Cortex of kidney (tissue), 1 donor: ENCODE measurements around the gene WDFY3.
"Not testable (repeated sequence)": the region's sequence is repeated elsewhere in the genome, so short reads cannot be mapped to it uniquely, and the experiment has no call there.

ENCODE experiments used
- DNase-seq: peaks from one replicate; lab custom pipeline; 2025; lab: John Stamatoyannopoulos, UW

WDFY3 gene

GRCh38 chr4:84710548-84710947 is 255.9 kb downstream of the WDFY3 start:
- no peak for DNase-seq

- no peak for DNase-seq
These were observed 257.9 kb downstream of the WDFY3 start for GRCh38 chr4:84708406-84709135.

GRCh38 chr4:84706286-84706685 is 260.2 kb downstream of the WDFY3 start:
- DNase-seq: no peak

- DNase-seq: no peak
These were observed 267.4 kb downstream of the WDFY3 start for GRCh38 chr4:84699001-84699671.

GRCh38 chr4:84697615-84698201 is 268.8 kb downstream of the WDFY3 start:
- no peak for DNase-seq

GRCh38 chr4:84697159-84697558 is 269.3 kb downstream of the WDFY3 start:
- DNase-seq: no peak

- no peak for DNase-seq
These were observed 274.7 kb downstream of the WDFY3 start for GRCh38 chr4:84691800-84692199.

- no peak for DNase-seq
These were observed 275.3 kb downstream of the WDFY3 start for GRCh38 chr4:84691170-84691691.

- no peak for DNase-seq
These were observed 276.0 kb downstream of the WDFY3 start for GRCh38 chr4:84690481-84690880.

GRCh38 chr4:84689197-84689596 is 277.3 kb downstream of the WDFY3 start:
- DNase-seq: no peak

GRCh38 chr4:84688605-84689004 is 277.9 kb downstream of the WDFY3 start:
- DNase-seq: no peak

- DNase-seq: no peak
These were observed 281.4 kb downstream of the WDFY3 start for GRCh38 chr4:84685105-84685504.

- DNase-seq: no peak
These were observed 282.1 kb downstream of the WDFY3 start for GRCh38 chr4:84684361-84684760.

- no peak for DNase-seq
These were observed 283.2 kb downstream of the WDFY3 start for GRCh38 chr4:84683064-84683850.

- not testable (repeated sequence) for DNase-seq
These were observed 283.8 kb downstream of the WDFY3 start for GRCh38 chr4:84682661-84683060.

- DNase-seq: no peak
These were observed 284.8 kb downstream of the WDFY3 start for GRCh38 chr4:84681486-84682274.

- no peak for DNase-seq
These were observed 285.5 kb downstream of the WDFY3 start for GRCh38 chr4:84680956-84681355.

GRCh38 chr4:84678976-84679744 is 287.3 kb downstream of the WDFY3 start:
- DNase-seq: no peak

- DNase-seq: no peak
These were observed 288.5 kb downstream of the WDFY3 start for GRCh38 chr4:84677995-84678394.

GRCh38 chr4:84677093-84677492 is 289.4 kb downstream of the WDFY3 start:
- no peak for DNase-seq
